BJ (cell line): ENCODE data around the gene DIABLO. TPM values are rescaled to one million over a fixed set of nuclear protein-coding genes. Genes with fewer than 3 reads are reported as not detected.

Experiments used
- CTCF ChIA-PET: fragments of 350-600 bp; formaldehyde crosslinking; extraction: SDS; loops from one replicate; lab custom pipeline; 2021; ENCODE audit warnings: antibody characterized with exemption, inconsistent platforms; lab: Yijun Ruan, JAX
- POLR2A ChIA-PET: fragments of 300-600 bp; sonication (Branson Sonifier 250); formaldehyde crosslinking; extraction: SDS; loops from one replicate; lab custom pipeline; 2021; ENCODE audit warnings: antibody characterized with exemption; lab: Charles Lee
- DNase-seq: peaks from one replicate; pipeline ENCODE4 v3.0.0-alpha.2; 2011; ENCODE audit warnings: low read depth
- H3K27me3 ChIP-seq: 2 replicates; pipeline ENCODE4 v1.6.0; 2011; ENCODE audit warnings: low read length; ENCODE audit not compliant: control insufficient read depth, insufficient read depth
- H3K36me3 ChIP-seq: 2 replicates; pipeline ENCODE4 v1.5.1; 2011; ENCODE audit warnings: low read length; ENCODE audit not compliant: control insufficient read depth, insufficient read depth
- H3K4me3 ChIP-seq: 2 replicates; pipeline ENCODE4 v1.5.1; 2011; ENCODE audit warnings: low read depth, mild to moderate bottlenecking, control low read depth, low read length
- CTCF ChIP-seq: IDR thresholded peaks from 2 replicates; pipeline ENCODE4 v1.5.1; 2011; ENCODE audit warnings: low read depth, mild to moderate bottlenecking, control low read depth, inconsistent platforms, low read length, moderate library complexity; ENCODE audit not compliant: insufficient read depth
- polyA plus RNA-seq: library from polyadenylated mRNA; depleted of rRNA; stranded (reverse); fragments of >200 nt; gene quantifications from 2 replicates; pipeline ENCODE4 v1.2.3, GENCODE V29; 2011

The DIABLO gene
- polyA plus RNA-seq, 1 experiment: 49.1 TPM

GRCh38 chr12:122174155-122174845 is 51.6 kb downstream of the DIABLO start, which contains the start of gene IL31:
IL31 (minus strand) TSS chr12:122174221; CDS start chr12:122174172, 49 bp downstream.
- Histone ChIP-seq H3K36me3 (no peaks in the 10 kb centered on the region), H3K27me3 (peaks cover 4% of the 10 kb centered on the region), H3K4me3 (no peak within 1 kb of the TSS)
- CTCF ChIA-PET: interaction anchor here (1.9 kb wide), 1 partner anchor 17 kb away, joined by 4 read pairs; no protein-coding TSS in a partner anchor
- DNase-seq: no peak
- POLR2A ChIA-PET: no interaction called here
- TF ChIP-seq CTCF: no peak

- TF ChIP-seq CTCF: no peak
- Histone ChIP-seq H3K27me3 (peaks cover 4% of the 10 kb centered on the region), H3K36me3 (no peaks in the 10 kb centered on the region), H3K4me3 (no peak overlapping the region)
- CTCF ChIA-PET: no interaction called here
- POLR2A ChIA-PET: no interaction called here
- DNase-seq: no peak
These were observed 53.5 kb downstream of the DIABLO start for GRCh38 chr12:122172262-122172939.

GRCh38 chr12:122171399-122171798 is 54.5 kb downstream of the DIABLO start:
- ChIA-PET CTCF (no interaction called here), POLR2A (no interaction called here)
- no peak for TF ChIP-seq CTCF
- no peaks in the 10 kb centered on the region for H3K36me3 ChIP-seq
- peaks cover 4% of the 10 kb centered on the region for H3K27me3 ChIP-seq
- DNase-seq: no peak
- no peak overlapping the region for H3K4me3 ChIP-seq

- DNase-seq: no peak
- H3K27me3 ChIP-seq: peaks cover 4% of the 10 kb centered on the region
- H3K4me3 ChIP-seq: no peak overlapping the region
- no peak for TF ChIP-seq CTCF
- ChIA-PET POLR2A (no interaction called here), CTCF (no interaction called here)
- no peaks in the 10 kb centered on the region for H3K36me3 ChIP-seq
These were observed 57.4 kb downstream of the DIABLO start for GRCh38 chr12:122168492-122168891.

GRCh38 chr12:122167356-122167925 is 58.4 kb downstream of the DIABLO start:
- H3K27me3 ChIP-seq: peaks cover 3% of the 10 kb centered on the region; the same call in 1 of the 2 replicates
- ChIA-PET CTCF (interaction anchor here (1.1 to 1.8 kb wide), 2 partner anchors 23 to 261 kb away, joined by 3 to 4 read pairs; no protein-coding TSS in a partner anchor), POLR2A (no interaction called here)
- H3K36me3 ChIP-seq: no peaks in the 10 kb centered on the region
- H3K4me3 ChIP-seq: no peak overlapping the region
- DNase-seq: no peak
- no peak for TF ChIP-seq CTCF
